DOHH2 (cell line): ENCODE data around the gene SIK3.

Experiments used
- EZH2phosphoT487 ChIP-seq: fragments of 200-600 bp; sonication (generic); IDR thresholded peaks from 2 replicates; pipeline ENCODE4 v1.6.1; 2017; ENCODE audit warnings: borderline replicate concordance, mild to moderate bottlenecking, antibody characterized with exemption, low read length, moderate library complexity, mixed read lengths
- TF ChIP-seq, protein P1 (sequence below): fragments of 200-600 bp; sonication (generic); IDR thresholded peaks from one replicate; pipeline ENCODE4 v1.5.1; 2014; ENCODE audit warnings: antibody characterized with exemption, mild to moderate bottlenecking, low read depth, low read length; ENCODE audit not compliant: poor library complexity, severe bottlenecking

DNA sequence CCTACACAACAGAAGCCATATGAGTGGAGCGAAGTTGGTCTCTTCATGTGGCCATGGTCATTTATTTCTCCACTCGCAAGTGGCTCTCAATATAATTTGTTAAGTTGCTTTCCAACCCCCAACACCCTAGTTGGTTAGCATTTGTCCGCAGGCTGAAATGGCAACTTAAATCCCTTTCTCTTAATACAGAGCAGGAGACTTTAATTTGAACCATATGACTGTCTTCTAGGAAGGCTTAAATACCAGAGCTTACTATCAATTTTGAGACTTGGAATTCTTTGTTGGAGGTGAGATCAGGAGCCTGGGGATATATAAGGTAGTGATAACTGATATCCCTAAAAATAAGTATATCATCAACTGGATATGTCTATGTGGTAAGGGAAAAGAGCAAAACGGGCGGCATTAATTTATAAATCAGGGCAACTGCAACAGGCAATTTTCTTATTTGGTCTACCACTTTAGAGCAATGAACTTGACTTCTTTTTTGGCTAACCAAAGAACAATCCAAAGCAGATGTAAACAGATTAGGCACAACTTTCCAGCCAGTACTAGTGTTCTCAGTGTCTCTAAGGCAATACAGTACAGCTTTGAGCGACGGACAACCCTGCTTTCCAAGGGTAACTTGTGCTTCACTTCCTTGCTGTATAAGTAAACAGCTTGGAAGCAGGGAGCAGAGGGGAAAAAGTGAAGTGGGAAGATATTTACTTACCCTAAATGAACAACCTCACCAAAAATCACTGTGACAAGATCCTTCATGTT lies 186.1 kb downstream of the SIK3 start:
- TF ChIP-seq, protein P1, sequence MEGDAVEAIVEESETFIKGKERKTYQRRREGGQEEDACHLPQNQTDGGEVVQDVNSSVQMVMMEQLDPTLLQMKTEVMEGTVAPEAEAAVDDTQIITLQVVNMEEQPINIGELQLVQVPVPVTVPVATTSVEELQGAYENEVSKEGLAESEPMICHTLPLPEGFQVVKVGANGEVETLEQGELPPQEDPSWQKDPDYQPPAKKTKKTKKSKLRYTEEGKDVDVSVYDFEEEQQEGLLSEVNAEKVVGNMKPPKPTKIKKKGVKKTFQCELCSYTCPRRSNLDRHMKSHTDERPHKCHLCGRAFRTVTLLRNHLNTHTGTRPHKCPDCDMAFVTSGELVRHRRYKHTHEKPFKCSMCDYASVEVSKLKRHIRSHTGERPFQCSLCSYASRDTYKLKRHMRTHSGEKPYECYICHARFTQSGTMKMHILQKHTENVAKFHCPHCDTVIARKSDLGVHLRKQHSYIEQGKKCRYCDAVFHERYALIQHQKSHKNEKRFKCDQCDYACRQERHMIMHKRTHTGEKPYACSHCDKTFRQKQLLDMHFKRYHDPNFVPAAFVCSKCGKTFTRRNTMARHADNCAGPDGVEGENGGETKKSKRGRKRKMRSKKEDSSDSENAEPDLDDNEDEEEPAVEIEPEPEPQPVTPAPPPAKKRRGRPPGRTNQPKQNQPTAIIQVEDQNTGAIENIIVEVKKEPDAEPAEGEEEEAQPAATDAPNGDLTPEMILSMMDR, result no peak
- no peak for TF ChIP-seq EZH2phosphoT487
